Common myeloid progenitor, CD34-positive (primary cell): ENCODE measurements around the gene CTXND2.
"Not testable (repeated sequence)": the region's sequence is repeated elsewhere in the genome, so short reads cannot be mapped to it uniquely, and the experiment has no call there.

Experiments used
- CTCF ChIA-PET: fragments of 350-600 bp; sonication (Branson Sonifier 250); formaldehyde crosslinking; loops from one replicate; lab custom pipeline; 2021; ENCODE audit warnings: antibody characterized with exemption; lab: Charles Lee
- POLR2A ChIA-PET: fragments of 350-600 bp; sonication (Branson Sonifier 250); formaldehyde crosslinking; loops from one replicate; lab custom pipeline; 2021; ENCODE audit warnings: antibody characterized with exemption; lab: Charles Lee
- DNase-seq, 3 donors: peaks; one replicate each; pipeline versions ENCODE4 v3.0.0 to v3.0.0-alpha.2; 2013
- H3K27ac ChIP-seq, 2 experiments: 1 replicate in 1 of 2; 2 replicates in 1 of 2; pipeline ENCODE4 v1.7.0; 2013; ENCODE audit warnings: inconsistent platforms in 2 of 2, low read length in 2 of 2, mild to moderate bottlenecking in 2 of 2, low read depth in 1 of 2, moderate library complexity in 1 of 2; ENCODE audit not compliant: severe bottlenecking in 2 of 2, insufficient read depth in 1 of 2, poor library complexity in 1 of 2
- H3K27me3 ChIP-seq, 5 experiments: replicated peaks in 2 of 5; 1 replicate in 3 of 5; 2 replicates in 2 of 5; pipeline versions ENCODE4 v1.6.1 to v1.7.0; 2013; ENCODE audit warnings: low read length in 4 of 5, mild to moderate bottlenecking in 2 of 5, moderate library complexity in 2 of 5, inconsistent platforms in 1 of 5; ENCODE audit not compliant: insufficient read depth in 5 of 5, control insufficient read depth in 4 of 5
- H3K36me3 ChIP-seq, 4 experiments: 1 replicate in 2 of 4; 2 replicates in 2 of 4; pipeline versions ENCODE4 v1.6.1 to v1.7.0; 2013; ENCODE audit warnings: low read length in 3 of 4, control low read depth in 1 of 4, mild to moderate bottlenecking in 1 of 4; ENCODE audit not compliant: control insufficient read depth in 4 of 4, insufficient read depth in 4 of 4
- H3K4me1 ChIP-seq, 4 experiments: 1 replicate in 3 of 4; 2 replicates in 1 of 4; pipeline versions ENCODE4 v1.6.1 to v1.7.1; 2013; ENCODE audit warnings: low read length in 3 of 4, mild to moderate bottlenecking in 3 of 4, control low read depth in 1 of 4, inconsistent platforms in 1 of 4, moderate library complexity in 1 of 4; ENCODE audit not compliant: control insufficient read depth in 4 of 4, insufficient read depth in 4 of 4; ENCODE audit errors: control extremely low read depth in 1 of 4
- H3K4me3 ChIP-seq, 7 experiments: 1 replicate in 4 of 7; 2 replicates in 3 of 7; pipeline versions ENCODE4 v1.5.1 to v1.7.0; 2013; ENCODE audit warnings: mild to moderate bottlenecking in 7 of 7, low read length in 6 of 7, moderate library complexity in 6 of 7, inconsistent platforms in 2 of 7, low read depth in 2 of 7, control low read depth in 1 of 7; ENCODE audit not compliant: insufficient read depth in 4 of 7, control insufficient read depth in 1 of 7; ENCODE audit errors: extremely low read depth in 1 of 7
- H3K9me3 ChIP-seq, 5 experiments: 1 replicate in 4 of 5; 2 replicates in 1 of 5; pipeline versions ENCODE4 v1.6.1 to v1.7.1; 2013; ENCODE audit warnings: low read length in 4 of 5, mild to moderate bottlenecking in 2 of 5, inconsistent platforms in 1 of 5, low read depth in 1 of 5, moderate library complexity in 1 of 5; ENCODE audit not compliant: control insufficient read depth in 4 of 5, insufficient read depth in 2 of 5; ENCODE audit errors: control extremely low read depth in 1 of 5
- WGBS: methylation state at CpG from one replicate; pipeline ENCODE4 v1.1.5; 2013; ENCODE audit not compliant: insufficient coverage; 5-methylcytosine and 5-hydroxymethylcytosine counted together

CTXND2 gene

GRCh38 chr1:150888727-150889126 lies 1.8 kb downstream of the CTXND2 start:
- H3K4me3 ChIP-seq = no peak overlapping the region
- POLR2A ChIA-PET = no interaction called here
- 100% methylated on average over 2 of the region's 8 CpGs for WGBS
- no peak overlapping the region for H3K27ac ChIP-seq
- no peaks in the 10 kb centered on the region for H3K9me3 ChIP-seq
- no peak for DNase-seq
- no peaks in the 10 kb centered on the region for H3K36me3 ChIP-seq
- H3K27me3 ChIP-seq = no peaks in the 10 kb centered on the region
- H3K4me1 ChIP-seq = peaks cover 6 to 16% (median 11%) of the 10 kb centered on the region in 4 experiments
- CTCF ChIA-PET = interaction anchor here (0.8 to 1.2 kb wide), 2 partner anchors 10 to 33 kb away, joined by 3 read pairs; no protein-coding TSS in a partner anchor

DNA sequence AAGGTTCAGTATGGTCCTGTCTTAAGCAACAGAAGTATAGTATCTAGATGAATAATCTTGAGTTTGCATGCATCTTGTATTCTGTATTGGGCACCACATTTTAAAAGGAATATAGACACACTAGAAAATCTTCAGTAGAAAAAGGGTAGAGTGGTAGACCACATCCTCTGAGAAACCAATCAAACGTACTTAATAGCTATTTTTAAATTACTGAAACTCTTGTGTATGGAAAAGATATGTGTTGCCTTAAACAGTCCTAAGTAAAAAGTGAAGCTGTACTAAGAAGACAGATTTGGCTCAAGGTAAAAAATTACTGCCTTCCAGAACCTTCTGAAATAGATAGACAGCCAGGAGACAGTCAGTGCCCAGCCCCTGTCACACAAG lies 3.1 kb downstream of the CTXND2 start:
- Histone ChIP-seq H3K4me3 (peak overlapping the region in 3 of 7 experiments; percentile 4 to 26 (median 6)), H3K4me1 (peaks cover 6 to 16% (median 11%) of the 10 kb centered on the region in 4 experiments), H3K27ac (no peak overlapping the region), H3K27me3 (no peaks in the 10 kb centered on the region), H3K9me3 (no peaks in the 10 kb centered on the region), H3K36me3 (no peaks in the 10 kb centered on the region)
- peak in 2 of 3 donors; percentile 47 to 52 for DNase-seq
- WGBS = no CpG with 5 or more reads among the region's 1 CpG
- ChIA-PET CTCF (interaction anchor here (1.2 kb wide), 1 partner anchor 11 kb away, joined by 3 read pairs; no protein-coding TSS in a partner anchor), POLR2A (no interaction called here)

GRCh38 chr1:150893336-150893913 lies 6.5 kb downstream of the CTXND2 start:
- CTCF ChIA-PET = interaction anchor here (1.3 kb wide), 1 partner anchor 29 kb away, joined by 3 read pairs; no protein-coding TSS in a partner anchor
- Histone ChIP-seq H3K4me1 (peaks cover 6 to 16% (median 11%) of the 10 kb centered on the region in 4 experiments), H3K27me3 (no peaks in the 10 kb centered on the region), H3K4me3 (no peak overlapping the region), H3K9me3 (no peaks in the 10 kb centered on the region), H3K27ac (no peak overlapping the region), H3K36me3 (no peaks in the 10 kb centered on the region)
- POLR2A ChIA-PET = no interaction called here
- DNase-seq = no peak
- WGBS = 100% methylated on average over 1 of the region's 3 CpGs

- Histone ChIP-seq H3K27me3 (no peaks in the 10 kb centered on the region), H3K4me3 (no peak overlapping the region), H3K4me1 (peaks cover 0 to 3% (median under 1%) of the 10 kb centered on the region in 4 experiments), H3K36me3 (no peaks in the 10 kb centered on the region), H3K9me3 (no peaks in the 10 kb centered on the region), H3K27ac (no peak overlapping the region)
- 100% methylated on average over 4 of the region's 4 CpGs for WGBS
- ChIA-PET CTCF (no interaction called here), POLR2A (no interaction called here)
- DNase-seq = no peak
Measured at GRCh38 chr1:150895618-150896017, 8.7 kb downstream of the CTXND2 start.

DNA sequence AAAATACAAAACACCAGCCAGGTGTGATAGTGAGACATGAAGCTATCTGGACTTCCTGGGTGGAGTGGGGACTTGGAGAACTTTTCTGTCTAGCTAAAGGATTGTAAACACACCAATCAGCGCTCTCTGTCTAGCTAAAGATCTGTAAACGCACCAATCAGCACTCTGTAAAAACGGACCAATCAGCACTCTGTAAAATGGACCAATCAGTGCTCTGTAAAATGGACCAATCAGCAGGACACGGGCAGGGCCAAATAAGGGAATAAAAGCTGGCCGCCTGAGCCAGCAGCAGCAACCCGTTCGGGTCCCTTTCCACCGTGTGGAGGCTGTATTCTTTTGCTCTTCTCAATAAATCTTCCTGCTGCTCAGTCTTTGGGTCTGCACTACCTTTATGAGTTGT lies 12.9 kb downstream of the CTXND2 start:
- H3K27me3 ChIP-seq, H3K27ac ChIP-seq, H3K36me3 ChIP-seq, H3K4me1 ChIP-seq, CTCF ChIA-PET, POLR2A ChIA-PET, DNase-seq, H3K9me3 ChIP-seq, H3K4me3 ChIP-seq: not testable (repeated sequence)
- WGBS = 98% methylated on average over 8 of the region's 8 CpGs

GRCh38 chr1:150902346-150902745 lies 15.4 kb downstream of the CTXND2 start:
- ChIA-PET CTCF (no interaction called here), POLR2A (no interaction called here)
- Histone ChIP-seq H3K4me1 (no peaks in the 10 kb centered on the region), H3K4me3 (no peak overlapping the region), H3K9me3 (no peaks in the 10 kb centered on the region), H3K36me3 (no peaks in the 10 kb centered on the region), H3K27ac (no peak overlapping the region), H3K27me3 (no peaks in the 10 kb centered on the region)
- no peak for DNase-seq
- WGBS = 93% methylated on average over 4 of the region's 5 CpGs

DNA sequence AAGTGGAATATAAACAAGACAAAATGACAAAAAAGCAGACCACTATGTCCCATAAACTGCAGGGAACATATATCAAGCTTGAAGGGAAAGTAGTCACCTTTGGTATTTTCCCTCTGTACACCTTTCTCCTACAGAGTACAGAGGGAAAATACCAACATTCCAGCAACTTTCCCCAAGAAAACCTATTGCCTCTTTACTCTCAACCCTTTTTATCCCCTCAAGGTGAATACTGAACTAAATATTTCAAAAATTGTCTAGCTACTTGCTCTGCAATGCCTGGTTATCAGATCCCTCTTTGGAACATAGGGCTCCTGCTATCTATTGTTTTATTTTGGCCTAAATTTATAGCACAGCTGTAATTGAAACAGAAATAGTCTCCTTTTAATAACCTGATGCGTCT lies 15.8 kb downstream of the CTXND2 start:
- POLR2A ChIA-PET = no interaction called here
- WGBS = no CpG with 5 or more reads among the region's 1 CpG
- H3K36me3 ChIP-seq = no peaks in the 10 kb centered on the region
- no peak for DNase-seq
- no peak overlapping the region for H3K4me3 ChIP-seq
- no peaks in the 10 kb centered on the region for H3K9me3 ChIP-seq
- no peaks in the 10 kb centered on the region for H3K4me1 ChIP-seq
- CTCF ChIA-PET = no interaction called here
- H3K27me3 ChIP-seq = no peaks in the 10 kb centered on the region
- H3K27ac ChIP-seq = no peak overlapping the region
